Activated CD8-positive, alpha-beta memory T cell treated with anti-CD3 and anti-CD28 coated beads, Interleukin-2, amount 50 U/mL, for 1 hour (primary cell): Measurements from ENCODE around the gene TEAD4.

Source experiments
- DNase-seq: peaks from one replicate; pipeline ENCODE4 v3.0.0-alpha.2; 2020; ENCODE audit errors: extremely low read depth

TEAD4 gene

DNA sequence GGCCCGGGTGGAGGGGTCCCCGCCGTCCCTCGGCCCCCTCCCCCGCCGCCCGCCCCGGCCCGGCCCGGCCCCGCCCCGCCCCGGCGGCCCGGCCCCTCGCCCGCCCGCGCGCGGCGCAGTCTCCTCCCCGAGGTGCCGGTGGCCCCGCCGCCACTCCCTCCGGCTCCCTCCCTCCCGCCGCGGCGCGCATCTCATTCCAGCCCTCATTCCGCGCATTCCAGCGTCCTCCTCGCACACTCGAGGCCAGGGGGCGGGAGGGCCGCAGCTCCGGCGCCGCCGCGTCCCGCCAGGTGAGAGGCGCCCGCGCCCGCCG is at the start of gene TEAD4:
Gene TEAD4, plus strand, starts transcription at position 206 of the 313 bp plus-strand sequence.
- DNase-seq, result no peak

- DNase-seq, result no peak
Measured at GRCh38 chr12:2912216-2912575, 47.0 kb upstream of the TEAD4 start.

DNA sequence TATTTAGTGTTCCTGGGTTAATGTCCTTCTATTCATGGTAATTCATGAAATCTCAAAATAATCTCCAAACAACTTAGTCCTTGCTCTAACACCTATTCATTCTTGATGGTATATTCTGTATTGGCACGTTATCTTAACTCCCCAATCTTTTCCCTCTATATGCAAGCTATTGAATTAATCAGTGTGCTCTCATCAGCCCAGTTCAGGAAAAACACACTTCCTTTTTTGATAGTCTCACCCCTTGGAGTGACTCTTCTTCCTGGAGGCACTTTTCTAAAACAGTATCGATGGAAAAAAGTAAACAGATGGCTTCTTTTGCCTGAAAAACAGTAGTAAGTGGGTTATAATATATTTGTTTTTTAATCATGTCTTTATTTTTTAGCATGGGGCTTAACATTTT is 39.9 kb upstream of the TEAD4 start:
- no peak for DNase-seq

- no peak for DNase-seq
Measured at GRCh38 chr12:2922329-2922728, 36.9 kb upstream of the TEAD4 start.

- no peak for DNase-seq
Measured at GRCh38 chr12:2923057-2923456, 36.1 kb upstream of the TEAD4 start.

- DNase-seq, result no peak
Measured at GRCh38 chr12:2924019-2924418, 35.2 kb upstream of the TEAD4 start.

GRCh38 chr12:2925322-2925995 is 33.7 kb upstream of the TEAD4 start:
- DNase-seq, result no peak

DNA sequence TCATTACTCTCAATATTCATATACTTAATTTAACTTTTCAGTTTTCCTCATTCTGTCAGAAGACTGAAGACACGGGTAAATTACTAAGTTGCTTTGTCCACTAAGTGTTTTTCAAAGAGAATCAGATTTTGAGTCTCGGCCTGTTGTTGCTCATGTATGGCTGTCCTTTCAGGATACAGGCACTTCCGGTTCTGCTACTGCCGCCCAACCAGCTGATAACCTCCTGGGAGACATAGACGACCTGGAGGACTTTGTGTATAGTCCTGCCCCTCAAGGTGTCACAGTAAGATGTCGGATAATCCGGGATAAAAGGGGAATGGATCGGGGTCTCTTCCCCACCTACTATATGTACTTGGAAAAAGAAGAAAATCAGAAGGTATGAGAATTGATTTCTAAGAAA is 28.3 kb upstream of the TEAD4 start:
- no peak for DNase-seq

- no peak for DNase-seq
Measured at GRCh38 chr12:2933586-2933985, 25.6 kb upstream of the TEAD4 start.

GRCh38 chr12:2934371-2934770 is 24.8 kb upstream of the TEAD4 start:
- DNase-seq, result no peak

DNA sequence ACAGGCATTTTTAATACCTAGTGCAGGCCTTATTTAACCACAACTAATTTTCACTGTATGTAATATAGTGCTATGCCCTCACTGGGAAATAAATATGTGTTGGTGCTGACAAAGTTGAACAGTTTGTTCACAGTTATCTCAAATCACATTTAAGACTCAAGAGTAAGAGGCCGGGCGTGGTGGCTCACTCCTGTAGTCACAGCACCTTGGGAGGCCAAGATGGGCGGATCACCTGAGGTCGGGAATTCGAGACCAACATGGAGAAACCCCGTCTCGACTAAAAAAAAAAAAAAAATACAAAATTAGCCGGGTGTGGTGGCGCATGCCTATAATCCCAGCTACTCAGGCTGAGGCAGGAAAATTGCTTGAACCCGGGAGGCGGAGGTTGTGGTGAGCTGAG is 22.9 kb upstream of the TEAD4 start:
- DNase-seq, result no peak

- no peak for DNase-seq
Measured at GRCh38 chr12:2937500-2937899, 21.7 kb upstream of the TEAD4 start.

GRCh38 chr12:2939191-2939590 is 20.0 kb upstream of the TEAD4 start:
- no peak for DNase-seq

- no peak for DNase-seq
Measured at GRCh38 chr12:2940564-2940963, 18.6 kb upstream of the TEAD4 start.

DNA sequence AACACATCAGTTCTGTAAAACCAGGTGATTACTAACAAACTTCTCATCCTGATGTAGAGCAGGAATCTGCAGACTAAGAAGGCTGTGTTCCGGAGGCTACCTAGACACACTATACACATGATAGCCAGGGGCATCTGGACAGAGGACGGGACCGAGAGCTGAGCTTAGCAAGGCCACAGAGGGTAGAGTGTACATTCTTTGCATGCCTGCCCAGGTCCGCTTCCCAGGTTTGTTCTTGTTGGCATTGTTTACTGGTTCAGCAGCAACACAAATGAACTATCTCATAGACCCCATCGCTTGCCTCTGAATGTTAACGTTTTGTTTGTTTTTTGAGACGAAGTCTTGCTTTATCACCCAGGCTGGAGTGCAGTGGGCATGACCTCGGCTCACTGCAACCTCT is 17.7 kb upstream of the TEAD4 start:
- DNase-seq, result no peak

GRCh38 chr12:2944401-2945047 is 14.7 kb upstream of the TEAD4 start:
- no peak for DNase-seq

- DNase-seq, result no peak
Measured at GRCh38 chr12:2949411-2949810, 9.8 kb upstream of the TEAD4 start.

DNA sequence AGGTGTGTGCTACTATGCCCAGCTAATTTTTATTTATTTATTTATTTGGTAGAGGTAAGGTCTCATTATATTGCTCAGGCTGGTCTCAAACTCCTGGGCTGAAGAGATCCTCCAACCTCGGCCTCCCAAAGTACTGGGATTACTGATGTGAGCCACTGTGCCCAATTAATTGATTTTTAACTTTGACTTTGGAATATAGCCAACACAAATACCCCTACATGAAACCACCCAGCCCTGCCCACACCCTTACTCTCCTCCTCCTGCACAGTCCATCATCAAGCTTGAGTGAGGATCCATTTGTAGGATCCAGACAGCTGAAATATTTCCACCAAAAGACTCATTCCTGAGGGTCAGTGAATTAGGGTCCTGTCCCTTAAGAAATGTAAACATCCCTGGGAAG is 3.3 kb upstream of the TEAD4 start:
- no peak for DNase-seq

DNA sequence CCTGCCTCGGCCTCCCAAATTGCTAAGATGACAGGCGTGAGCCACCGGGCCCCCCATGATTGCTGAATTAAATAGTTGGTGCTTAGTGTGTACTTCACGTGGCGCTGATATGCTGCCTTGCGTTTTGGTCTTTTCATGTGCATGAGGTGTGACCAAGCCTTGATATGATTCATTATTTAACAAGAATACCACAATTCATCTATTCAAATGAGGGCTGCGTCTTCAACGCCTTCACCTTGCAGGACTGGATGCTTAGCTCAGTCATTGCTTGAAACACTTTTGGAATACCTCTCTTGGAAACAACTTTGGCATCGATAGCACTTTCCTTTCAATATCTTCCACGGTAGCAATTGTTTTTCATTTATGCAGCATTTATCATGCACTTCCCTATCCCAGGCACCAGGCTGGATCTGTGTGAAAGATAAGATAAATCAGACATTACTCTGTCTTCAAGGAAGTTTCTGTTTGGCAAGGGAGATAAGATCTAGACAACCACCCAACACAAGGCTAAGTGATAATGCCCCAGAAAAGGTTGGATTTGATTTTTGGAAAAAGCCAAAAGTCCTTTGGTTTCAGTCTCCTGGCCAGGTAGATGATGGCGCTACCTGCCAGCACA is 1.3 kb upstream of the TEAD4 start:
- DNase-seq, result no peak

GRCh38 chr12:2958432-2959191 is 585 bp upstream of the TEAD4 start:
- DNase-seq, result no peak

DNA sequence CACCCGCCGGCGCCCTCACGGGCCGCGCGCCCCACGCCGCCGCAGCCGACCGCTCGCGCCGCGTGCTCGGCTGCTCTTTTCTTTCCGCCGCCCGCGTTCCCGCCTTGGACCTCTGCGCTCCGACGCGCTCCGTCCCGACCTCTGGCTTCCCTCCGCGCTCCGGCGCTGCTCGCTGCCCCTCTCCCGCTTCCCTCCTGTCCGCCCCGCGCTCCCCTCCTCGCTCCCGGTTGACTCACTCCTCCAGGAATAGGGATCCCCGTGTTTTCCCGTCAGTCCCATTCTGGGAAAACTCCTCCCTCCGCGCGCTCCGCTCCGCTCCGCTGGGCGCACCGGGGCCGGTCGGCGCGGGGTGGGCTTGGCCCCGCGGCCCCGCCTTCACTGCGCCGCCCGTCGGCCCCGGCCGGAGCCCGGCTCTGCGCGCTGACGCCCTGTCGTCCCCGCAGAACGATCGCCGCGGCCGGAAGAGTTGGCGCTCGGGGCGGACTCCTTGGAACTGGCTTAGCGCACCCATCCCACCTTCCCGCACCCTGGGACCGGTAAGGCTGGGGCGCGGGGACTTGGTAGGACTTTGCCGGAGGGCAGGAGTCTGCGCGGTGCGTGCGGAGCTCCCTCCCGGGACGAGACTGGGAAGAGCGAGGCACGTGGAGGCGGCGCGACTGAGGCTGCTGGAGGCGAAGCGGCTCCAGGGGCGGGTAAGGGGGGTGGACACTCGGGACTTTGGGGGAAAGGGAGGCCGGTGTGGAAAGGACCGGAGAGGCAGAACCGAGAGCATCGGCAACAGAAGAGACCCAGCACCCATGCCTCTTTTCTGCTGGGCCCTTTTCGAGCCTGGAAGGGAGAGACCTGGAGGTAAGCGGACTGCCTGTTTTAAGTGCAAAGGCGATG is 550 bp downstream of the TEAD4 start:
- DNase-seq, result no peak

DNA sequence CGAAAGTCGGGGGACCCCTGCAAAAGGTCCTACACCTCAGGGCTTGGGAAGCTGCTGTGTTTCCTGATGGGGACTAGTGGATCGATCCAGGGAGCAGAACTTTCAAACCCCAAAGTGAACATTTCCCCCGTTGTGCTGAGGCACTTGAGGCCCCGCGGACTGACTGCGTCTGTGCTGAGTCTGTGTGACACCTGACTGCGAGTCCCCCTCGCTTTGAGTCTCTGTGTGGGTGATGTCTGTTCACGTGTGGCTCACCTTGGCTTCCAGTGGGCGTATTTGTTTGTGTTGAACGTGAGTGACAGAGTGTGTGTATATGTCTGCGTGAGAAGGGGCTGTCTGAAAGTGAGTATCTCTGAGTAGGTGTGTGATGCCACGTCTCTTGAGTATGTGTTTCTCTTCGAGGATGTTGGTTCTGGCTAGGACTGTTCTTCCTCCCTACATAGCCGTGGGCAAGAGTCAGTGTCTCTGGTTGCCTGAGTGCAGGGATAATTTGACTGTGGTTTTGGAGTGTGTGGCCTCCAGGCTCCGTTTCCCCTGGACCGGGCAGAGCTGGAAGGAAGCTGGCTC is 1.3 kb downstream of the TEAD4 start:
- DNase-seq, result no peak
